Head of caudate nucleus (tissue), 42 donors: Measurements from ENCODE around the gene RPA3.
"Not testable (repeated sequence)": the region's sequence is repeated elsewhere in the genome, so short reads cannot be mapped to it uniquely, and the experiment has no call there.

ENCODE experiments used
- DNase-seq, 42 donors: peaks; one replicate each; pipeline versions ENCODE4 v3.0.0 to v3.0.0-alpha.2; 2020 to 2021; ENCODE audit warnings: mixed read lengths in 7 of 42
- intact Hi-C: fragments of 100-400 bp; cut with DNase I; formaldehyde crosslinking; loops from one replicate; pipeline ENCODE4 v1.15.0; 2022

RPA3 gene

DNA sequence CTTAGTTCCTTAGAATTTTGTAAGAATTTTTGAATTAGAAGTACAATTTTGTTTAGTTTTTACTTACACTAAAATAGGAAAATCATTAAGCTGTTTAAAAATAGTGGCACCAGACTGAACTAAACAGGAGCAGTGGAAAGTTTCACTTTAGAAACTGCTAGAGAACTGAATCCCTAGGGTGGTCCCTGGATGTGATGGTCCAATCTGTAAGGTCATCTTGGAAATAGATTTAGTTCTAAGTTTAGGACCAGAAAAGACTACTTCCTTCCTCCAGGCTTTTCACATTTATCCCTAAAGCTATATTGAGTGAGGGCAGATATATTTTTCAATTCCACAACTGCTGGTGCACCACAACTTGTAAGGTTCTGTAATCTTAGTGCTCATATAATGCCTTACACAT, 19.0 kb downstream of the RPA3 start:
- no peak for DNase-seq
- intact Hi-C loops, result no loop called here

DNA sequence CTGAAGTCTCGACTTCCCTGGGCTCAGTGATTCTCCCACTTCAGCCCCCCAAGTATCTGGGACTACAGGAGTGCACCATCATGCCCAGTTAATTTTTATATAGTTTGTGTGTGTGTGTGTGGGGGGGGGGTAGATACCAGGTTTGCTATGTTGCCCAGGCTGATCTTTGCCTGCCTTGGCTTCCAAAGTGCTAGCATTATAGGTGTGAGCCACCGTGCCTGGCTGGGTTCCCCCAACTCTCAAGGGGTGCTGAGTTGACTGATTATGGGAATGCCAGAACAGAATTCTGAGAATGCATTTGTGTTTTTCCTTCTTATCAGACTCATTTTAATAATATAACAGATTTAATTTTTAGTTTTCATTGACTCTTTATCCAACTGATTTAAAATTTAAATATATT, 19.5 kb downstream of the RPA3 start:
- intact Hi-C loops, result no loop called here
- no peak for DNase-seq

DNA sequence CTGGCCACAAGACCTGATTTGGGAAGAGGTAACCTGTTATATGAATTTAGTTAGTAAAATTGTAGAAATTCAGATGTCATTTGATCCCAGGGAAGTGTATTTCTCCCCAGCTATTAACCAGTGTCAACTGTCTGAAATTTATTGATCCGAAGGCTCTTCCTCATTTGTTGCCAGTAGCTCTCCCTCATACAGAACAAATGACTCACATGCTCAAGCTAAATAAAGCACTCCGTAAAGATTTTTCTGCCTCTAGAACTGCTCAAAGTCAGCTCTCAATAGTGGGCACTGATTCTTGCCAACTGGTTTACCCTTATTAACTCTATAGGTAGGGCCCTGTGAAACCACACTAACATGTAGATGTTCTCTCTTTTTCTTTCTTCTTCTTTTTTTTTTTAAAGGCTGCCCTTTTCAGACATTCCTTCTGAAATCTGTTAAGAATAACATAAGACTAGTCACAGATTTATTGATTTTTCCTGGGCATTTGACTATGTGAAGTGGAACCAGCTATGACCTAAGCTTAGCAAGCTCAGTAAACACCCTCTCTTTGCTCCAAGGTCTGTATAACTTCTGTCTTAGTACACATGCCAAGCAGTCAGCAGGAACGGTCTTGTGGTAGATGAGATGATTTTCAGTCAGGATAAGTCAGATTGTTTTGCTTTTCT, 21.8 kb downstream of the RPA3 start:
- DNase-seq, result no peak
- intact Hi-C loops, result no loop called here

DNA sequence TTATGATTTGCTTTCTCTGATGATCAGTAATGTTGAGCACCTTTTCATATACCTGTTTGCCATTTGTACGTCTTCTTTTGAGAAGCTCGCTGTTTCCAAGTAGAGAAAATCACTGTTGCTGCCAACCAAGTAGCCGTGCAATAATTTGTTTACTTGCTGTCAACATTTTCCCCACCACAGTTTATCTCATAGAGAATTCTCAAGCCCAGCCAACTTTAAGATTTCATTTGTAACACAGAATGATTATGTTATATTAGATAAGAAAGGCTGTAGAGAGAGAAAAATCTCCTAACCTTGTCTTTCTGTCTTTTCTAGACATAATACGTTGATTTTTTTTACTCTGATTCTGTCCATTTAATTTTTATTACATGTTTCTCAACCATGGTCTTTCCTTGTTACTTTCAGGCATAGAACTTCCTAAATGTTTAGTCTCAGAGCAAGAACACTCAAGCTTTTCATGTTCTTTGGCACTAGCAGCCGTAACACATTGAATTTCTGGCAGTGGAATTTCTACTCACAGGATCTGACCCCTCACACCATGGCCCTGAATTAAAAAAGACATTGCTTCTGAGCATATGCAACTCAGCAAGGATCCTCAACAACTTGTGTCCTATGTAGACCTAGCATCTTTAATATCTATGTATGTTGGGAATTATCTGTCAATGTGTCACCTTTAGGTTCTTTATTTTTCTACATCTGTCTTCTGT, 23.1 kb downstream of the RPA3 start:
- intact Hi-C loops, result no loop called here
- no peak for DNase-seq

DNA sequence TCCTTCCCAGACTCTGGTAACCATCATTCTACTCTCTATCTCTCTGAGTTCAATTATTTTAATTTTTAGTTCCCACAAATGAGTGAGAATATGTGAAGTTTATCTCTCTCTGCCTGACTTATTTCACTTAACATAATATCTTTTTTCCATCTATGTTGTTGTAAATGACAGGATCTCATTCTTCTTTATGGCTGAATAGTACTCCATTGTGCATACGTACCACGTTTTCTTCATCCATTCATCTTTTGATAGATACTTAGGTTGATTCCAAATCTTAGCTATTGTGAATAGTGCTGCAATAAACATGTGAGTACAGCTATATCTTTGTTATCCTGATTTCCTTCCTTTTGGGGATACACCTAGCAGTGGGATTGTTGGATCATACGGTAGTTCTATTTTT, 23.9 kb downstream of the RPA3 start:
- DNase-seq, result no peak

DNA sequence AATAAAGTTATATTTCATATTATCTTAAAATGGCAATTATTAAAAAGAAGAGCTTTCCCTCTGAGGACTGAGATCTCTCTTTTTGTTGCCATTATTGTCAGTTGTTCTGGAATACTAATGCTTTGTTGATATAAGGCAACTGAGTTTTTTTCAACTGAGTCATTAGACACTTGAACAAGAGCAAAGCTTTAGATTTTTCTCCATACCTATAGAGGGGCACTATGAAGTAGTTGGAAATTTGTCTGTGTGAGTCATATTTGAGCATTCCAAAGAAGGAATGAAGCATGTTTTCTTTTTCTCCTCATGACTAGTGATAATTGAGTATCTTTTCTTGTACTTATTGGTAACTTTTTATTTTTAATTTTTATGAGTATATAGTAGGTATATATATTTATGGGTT, 24.5 kb downstream of the RPA3 start:
- intact Hi-C loops, result no loop called here
- no peak for DNase-seq

More for the DNA sequence above, 23.9 kb downstream of the RPA3 start:
- intact Hi-C loops, result no loop called here

DNA sequence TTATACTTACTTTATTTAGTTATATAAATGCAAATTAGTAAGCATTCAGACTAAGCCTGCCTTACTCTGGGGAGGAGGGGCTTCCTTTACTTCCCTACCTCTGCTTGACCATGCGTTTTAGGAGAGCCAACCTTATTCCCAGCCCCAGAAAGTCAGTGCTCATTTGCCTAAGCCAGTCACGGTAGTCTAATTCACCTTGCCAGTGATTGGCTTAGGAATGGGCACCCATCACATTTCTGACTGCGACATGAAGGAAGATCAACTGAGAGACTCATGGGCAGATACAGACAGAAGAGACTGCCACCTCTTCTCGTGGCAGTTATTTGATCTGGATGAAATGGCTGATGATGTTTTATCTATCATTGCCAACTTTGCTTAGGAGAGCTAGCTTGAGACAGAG, 29.5 kb downstream of the RPA3 start:
- intact Hi-C loops, result loop anchor here (10.0 kb wide), 1 partner anchor 76 kb away; no protein-coding TSS in a partner anchor

DNA sequence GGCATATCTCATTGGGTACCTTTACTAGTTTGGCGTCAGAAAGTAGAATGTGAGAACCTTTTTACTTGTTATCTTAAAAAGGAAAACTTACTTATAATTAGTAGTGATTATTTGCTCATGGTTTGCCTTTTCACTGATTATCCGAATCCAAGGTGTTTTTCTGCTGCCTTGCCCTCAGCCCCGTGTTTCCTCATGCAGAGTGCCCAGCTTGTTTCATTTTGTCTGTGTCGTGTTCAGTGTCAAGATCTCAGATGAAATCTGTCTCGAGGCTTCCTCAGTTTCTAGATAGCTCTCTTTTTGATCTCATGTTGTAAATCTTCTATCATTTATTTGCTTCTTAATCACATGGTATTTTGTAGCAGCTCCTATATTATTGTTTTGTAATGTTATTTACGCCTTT, 30.1 kb downstream of the RPA3 start:
- intact Hi-C loops, result loop anchor here (10.0 kb wide), 1 partner anchor 76 kb away; no protein-coding TSS in a partner anchor
- no peak for DNase-seq

More for the DNA sequence above, 29.5 kb downstream of the RPA3 start:
- no peak for DNase-seq

DNA sequence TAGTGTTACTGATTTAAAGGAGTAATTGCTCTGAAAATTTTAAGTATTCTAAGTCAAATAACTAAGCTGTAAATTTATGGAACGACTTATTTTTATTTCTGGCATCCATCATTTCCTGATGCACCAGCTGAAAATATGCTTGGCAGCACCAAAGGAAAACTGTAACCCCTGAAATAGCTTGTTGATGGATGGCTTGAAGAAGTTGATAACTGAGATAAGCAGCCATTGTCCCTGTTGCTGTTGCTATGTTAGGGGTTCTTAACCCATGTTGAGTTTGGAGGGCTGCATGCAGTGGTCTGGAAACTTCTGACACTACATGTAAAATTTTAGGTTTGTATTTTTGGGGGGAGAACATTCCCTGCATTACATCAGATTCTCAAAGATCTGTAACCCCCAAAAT, 30.6 kb downstream of the RPA3 start:
- intact Hi-C loops, result loop anchor here (10.0 kb wide), 1 partner anchor 77 kb away; no protein-coding TSS in a partner anchor
- no peak for DNase-seq

DNA sequence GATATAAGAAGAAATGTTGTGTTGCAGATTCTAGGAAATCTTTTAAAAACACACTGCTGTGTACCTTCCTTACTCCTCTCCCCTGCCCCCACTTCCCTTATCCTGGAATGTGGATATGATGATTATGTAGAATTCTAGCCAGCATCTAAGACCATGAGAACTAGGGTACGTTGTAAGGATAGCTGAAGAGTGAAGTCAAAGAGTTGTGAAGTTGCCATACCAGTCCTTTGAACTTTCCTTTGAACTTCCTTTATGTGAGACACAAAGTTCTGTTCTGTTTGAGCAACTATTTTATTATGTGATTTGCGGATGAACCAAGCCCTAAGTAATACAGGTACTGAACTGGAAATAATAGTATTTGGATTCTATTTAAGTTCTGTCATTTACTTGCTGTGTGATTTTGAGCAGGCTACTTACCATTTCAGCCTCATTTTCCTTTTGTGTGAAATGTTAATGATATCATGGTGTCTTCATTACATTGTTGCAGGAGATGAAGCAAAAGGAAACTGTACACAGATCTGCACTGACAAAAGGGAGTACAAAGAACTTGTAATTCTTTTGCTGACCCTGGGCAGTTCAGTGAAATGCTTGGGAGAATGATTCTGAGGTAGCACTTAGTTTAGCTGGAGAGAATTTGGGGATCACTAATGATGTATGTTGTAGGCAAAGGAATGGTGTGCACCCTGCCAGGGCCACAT, 31.4 kb downstream of the RPA3 start:
- DNase-seq, result no peak
- intact Hi-C loops, result loop anchor here (10.0 kb wide), 1 partner anchor 78 kb away; no protein-coding TSS in a partner anchor

DNA sequence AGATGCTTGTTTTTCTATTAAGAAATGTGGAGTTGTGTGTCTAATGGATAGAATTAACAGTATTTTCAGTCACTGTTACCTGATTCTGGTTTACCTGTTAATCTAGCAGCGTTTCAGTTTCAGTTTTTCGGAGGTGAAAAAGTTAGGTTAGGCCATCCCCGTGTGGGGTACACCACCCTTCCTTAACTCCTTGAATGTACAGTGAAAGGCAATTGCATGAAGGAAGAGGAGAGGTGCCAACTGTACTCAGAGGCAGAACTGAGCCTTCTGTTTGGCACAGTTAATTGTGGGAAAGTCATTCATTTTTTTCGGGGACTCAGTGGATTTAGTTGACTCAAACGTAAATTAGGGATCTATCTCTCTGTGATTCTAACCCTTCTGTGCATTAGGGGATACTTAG, 35.5 kb downstream of the RPA3 start:
- intact Hi-C loops, result loop anchor here (5.0 to 10.0 kb wide), 2 partner anchors 82 to 534 kb away; no protein-coding TSS in a partner anchor
- no peak for DNase-seq

DNA sequence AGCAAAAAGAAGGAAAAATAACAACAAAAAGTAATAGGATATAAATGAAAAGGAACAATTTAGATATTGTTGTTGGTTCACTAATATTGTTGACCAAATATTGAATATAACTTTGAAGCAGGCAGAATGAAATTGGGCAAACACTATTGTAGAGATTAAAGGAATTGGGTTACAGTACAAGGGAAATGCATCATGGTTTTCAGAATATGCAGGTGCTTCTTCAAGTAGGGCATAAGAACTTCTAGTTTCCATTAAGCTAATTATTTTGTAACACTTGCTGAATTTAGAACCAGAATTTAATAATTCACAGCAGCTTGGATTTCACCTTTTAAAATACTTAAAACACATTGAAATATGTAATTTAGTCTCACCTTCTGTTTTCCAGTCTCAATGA, 36.5 kb downstream of the RPA3 start:
- DNase-seq, result no peak

DNA sequence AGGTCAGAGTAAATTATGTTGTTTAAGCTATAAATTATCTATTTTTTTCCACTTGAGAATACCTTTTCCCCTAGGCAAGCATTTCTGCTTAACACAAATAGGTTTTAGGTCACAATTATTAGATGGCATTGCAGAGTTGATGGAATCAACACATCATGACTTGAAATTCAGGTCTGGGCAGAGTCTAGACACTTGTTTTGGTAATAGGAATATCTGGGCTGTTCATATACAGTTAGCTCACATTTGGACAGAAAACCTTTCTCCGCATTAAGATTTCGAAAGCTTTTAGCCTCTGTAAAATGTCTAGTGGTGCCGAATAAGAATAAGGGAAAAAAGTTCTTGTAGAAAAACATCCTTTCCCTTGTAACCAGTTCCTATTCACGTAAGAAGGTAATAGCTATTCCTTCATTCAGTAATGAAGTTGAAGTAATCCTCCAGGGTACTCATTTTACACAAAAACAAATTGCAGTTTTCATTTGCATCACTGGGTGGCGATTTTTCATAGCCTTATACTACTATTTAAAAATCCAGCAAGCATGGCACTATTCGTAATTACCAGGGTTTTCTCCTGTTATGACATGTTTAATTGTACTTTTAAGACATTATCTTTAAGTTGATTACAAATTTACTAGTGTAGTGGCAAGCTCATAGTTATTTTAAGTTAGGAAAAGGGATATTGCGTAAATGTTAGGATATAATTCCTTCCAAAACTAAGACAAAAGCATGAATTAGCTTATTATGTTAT, 37.0 kb downstream of the RPA3 start:
- intact Hi-C loops, result loop anchor here (5.0 to 10.0 kb wide), 2 partner anchors 83 to 536 kb away; no protein-coding TSS in a partner anchor

More for the DNA sequence above, 36.5 kb downstream of the RPA3 start:
- intact Hi-C loops, result loop anchor here (5.0 to 10.0 kb wide), 2 partner anchors 83 to 535 kb away; no protein-coding TSS in a partner anchor

DNA sequence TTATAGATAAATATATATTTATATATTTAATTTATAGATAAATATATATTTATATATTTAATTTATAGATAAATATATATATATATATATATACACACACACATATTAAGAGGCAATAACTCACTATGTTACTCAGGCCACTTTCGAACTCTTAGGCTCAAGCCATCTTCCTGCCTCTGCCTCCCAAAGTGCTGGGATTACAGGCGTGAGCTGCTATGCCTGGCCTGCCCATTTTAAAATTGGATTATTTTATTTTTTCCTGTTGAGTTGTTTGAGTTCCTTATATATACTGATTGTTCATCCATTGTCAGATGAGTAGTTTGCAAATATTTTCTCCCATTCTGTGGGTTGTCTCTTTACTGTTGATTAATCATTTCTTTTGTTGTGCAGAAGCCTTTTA, 38.8 kb downstream of the RPA3 start:
- not testable (repeated sequence) for DNase-seq
- intact Hi-C loops, result loop anchor here (5.0 to 10.0 kb wide), 2 partner anchors 85 to 538 kb away; no protein-coding TSS in a partner anchor

More for the DNA sequence above, 37.0 kb downstream of the RPA3 start:
- peak in 20 of 42 donors; percentile 8 to 86 (median 59) for DNase-seq

DNA sequence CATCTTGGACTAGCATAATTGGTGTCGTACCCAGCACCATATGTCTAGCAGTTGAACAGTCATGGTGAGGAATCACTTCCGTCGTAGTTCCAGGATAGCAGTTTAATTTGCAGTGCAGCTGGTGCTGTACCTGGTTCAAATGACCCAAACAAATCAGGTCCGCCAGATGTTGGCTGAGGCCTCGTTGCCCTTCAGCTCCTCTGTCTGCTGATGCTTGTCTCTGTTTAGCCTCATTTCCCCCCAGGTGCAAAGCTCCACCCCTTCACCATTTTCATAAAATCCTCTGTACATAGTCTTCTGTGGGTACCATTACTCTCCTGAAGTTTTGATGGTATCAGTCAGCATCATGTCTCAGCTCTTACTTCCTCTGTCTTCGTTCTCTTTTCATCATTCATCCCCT, 42.7 kb downstream of the RPA3 start:
- no peak for DNase-seq
- intact Hi-C loops, result no loop called here

DNA sequence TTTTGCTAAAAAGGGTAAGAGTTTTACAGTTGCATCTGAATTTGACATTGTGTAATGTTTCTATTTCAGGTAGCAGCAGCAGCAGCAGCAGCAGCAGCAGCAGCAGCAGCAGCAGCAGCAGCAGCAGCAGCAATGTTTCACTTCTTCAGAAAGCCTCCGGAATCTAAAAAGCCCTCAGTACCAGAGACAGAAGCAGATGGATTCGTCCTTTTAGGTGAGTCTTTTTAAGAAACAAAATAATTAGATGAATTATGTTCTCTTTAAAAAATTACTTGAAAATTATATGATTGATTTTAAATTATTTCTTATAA, 45.2 kb downstream of the RPA3 start:
- intact Hi-C loops, result no loop called here
- DNase-seq, result peak in 6 of 42 donors; percentile 13 to 49 (median 20)

DNA sequence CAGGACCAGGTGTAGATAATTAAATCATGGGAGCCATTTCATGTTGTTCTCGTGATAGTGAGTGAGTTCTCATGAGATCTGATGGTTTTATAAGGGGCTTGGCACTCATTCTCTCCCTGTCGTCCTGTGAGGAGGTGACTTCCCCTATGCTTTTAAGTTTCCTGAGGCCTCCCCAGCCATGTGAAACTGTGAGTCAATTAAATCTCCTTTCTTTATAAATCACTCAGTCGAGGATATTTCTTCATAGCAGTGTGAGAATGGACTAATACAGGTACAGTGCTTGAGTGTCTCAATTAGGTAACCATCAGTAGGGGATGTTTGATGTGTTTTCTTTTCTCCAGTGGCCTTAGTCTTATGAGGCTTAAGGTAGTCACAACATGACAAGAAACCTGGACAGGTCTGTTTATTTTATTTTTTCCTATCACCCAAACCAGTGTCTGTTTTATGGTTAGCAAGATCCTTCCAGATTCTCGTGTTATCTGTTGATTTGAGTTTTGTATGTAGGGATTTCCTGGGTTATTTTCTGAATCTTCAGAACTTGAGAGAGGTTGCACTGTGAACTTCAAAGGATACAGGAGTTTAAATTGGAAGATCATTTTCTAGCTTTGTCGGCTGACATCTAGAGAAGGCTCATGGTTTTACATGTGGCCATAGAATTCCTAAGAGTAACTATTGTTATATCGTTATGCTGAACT, 45.7 kb downstream of the RPA3 start:
- intact Hi-C loops, result no loop called here
- DNase-seq, result no peak

DNA sequence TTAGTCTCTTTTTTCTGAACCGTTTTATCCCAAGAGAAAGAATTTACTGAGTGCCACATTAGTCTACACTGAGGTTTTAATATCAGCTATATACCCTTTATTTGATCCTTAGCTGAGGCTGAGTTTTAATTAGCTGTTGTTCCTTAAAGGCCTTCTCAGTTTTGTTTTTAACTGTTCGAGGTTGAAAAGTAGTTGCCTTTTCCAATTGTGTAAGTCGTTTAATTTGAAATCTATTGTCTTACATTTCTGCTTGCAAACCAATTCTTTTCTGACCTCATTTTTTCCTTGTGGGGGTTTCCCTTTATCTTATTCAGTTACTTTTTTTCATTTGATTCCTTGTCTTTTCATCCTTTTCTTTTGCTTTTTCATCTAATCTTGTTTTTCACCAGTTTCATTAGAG, 47.0 kb downstream of the RPA3 start:
- intact Hi-C loops, result no loop called here
- DNase-seq, result no peak

DNA sequence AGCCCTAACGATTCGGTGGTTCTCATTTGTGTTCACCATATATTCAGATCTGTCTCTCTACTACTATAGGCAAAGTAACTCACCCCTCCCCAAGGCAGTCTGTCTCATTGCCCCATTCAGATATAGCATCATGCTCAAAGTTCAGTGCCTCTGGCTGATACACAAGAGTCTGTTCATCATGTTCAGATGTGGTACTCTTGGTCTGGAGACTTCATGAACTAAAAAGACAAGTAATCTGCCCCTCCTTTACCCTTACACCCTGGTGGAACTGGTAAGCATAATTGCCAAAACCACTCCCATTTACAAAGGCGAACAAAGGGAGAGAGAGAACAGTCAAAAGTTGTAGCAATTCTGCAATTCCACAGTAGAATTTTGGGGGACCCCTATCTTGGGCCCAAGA, 47.9 kb downstream of the RPA3 start:
- no peak for DNase-seq
- intact Hi-C loops, result no loop called here
